Ovary (tissue), 9 donors: ENCODE measurements around the gene MDN1. TPM values are rescaled to one million over a fixed set of nuclear protein-coding genes. Genes with fewer than 3 reads are reported as not detected.

ENCODE experiments used
- DNase-seq, 5 donors: peaks; one replicate each; pipeline ENCODE4 v3.0.0-alpha.2; 2019 to 2020
- H3K27ac ChIP-seq, 2 donors: fragments of 200-600 bp; one replicate each; pipeline versions ENCODE4 v1.5.1 to v1.8.0; 2019 to 2022
- H3K27me3 ChIP-seq: fragments of 200-600 bp; one replicate; pipeline ENCODE4 v1.8.0; 2022
- H3K36me3 ChIP-seq: fragments of 200-600 bp; sonication (generic); one replicate; pipeline ENCODE4 v1.5.1; 2019
- H3K4me1 ChIP-seq: one replicate; pipeline ENCODE4 v1.8.1; 2013; ENCODE audit warnings: mild to moderate bottlenecking, moderate library complexity; ENCODE audit not compliant: insufficient read depth
- H3K4me3 ChIP-seq: fragments of 200-600 bp; sonication (generic); one replicate; pipeline ENCODE4 v1.5.1; 2017
- H3K9me3 ChIP-seq, 2 donors: fragments of 200-600 bp in 1 of 2; sonication (generic) in 1 of 2; one replicate each; pipeline versions ENCODE4 v1.5.1 to v1.8.1; 2013 to 2019; ENCODE audit warnings: mild to moderate bottlenecking in 1 of 2, moderate library complexity in 1 of 2
- CTCF ChIP-seq, 3 donors: fragments of 450-650 bp in 2 of 3; fragments of 200-600 bp in 1 of 3; IDR thresholded peaks; one replicate each; pipeline versions ENCODE4 v1.5.1 to v1.8.0; 2016 to 2022; ENCODE audit warnings: antibody characterized with exemption in 3 of 3, mild to moderate bottlenecking in 1 of 3
- EP300 ChIP-seq: sonication (generic); formaldehyde crosslinking; IDR thresholded peaks from one replicate; pipeline ENCODE4 v1.6.1; 2017; ENCODE audit warnings: antibody characterized with exemption
- POLR2A ChIP-seq: fragments of 450-650 bp; IDR thresholded peaks from one replicate; pipeline ENCODE4 v1.6.1; 2017; ENCODE audit warnings: antibody characterized with exemption, mild to moderate bottlenecking, moderate library complexity
- WGBS, 3 donors: extraction: QIAGEN DNeasy Blood & Tissue Kit in 1 of 3; methylation state at CpG; one replicate each; pipeline versions ENCODE4 v1.1.5 to v1.1.7; 2013 to 2017; 5-methylcytosine and 5-hydroxymethylcytosine counted together
- intact Hi-C, 4 donors: fragments of 100-400 bp; cut with DNase I; formaldehyde crosslinking; loops; one replicate each; pipeline versions ENCODE4 v1.11.0 to v1.15.1; 2022 to 2023
- polyA plus RNA-seq, 2 donors: library from polyadenylated mRNA; stranded (reverse); fragments of 200-250 nt in 1 of 2; fragments of 350-450 nt in 1 of 2; fragmentation: Illumina TruSeq in 1 of 2; extraction: RNeasy Lipid Tissue Mini Kit (QIAGEN cat#74804) in 1 of 2; gene quantifications; one replicate each; pipeline ENCODE4 v1.2.3, GENCODE V29; 2013 to 2014
- total RNA-seq, 7 donors: library from RNA; depleted of rRNA in 2 of 7; stranded (reverse); fragments of >200 nt in 2 of 7; fragmentation: NEBNext Ultra II Directional in 3 of 7; extraction: Animal tissue kit (Norgen Biotek cat#: 25700) in 3 of 7; gene quantifications; one replicate each; pipeline versions ENCODE4 v1.1.0 to v1.2.4, GENCODE V29; 2016 to 2023
- donor health status: DM: no; HTN: no; CAD: no; lungs with moderate emphysema.
- donor health status: DM: no; HTN: no; CAD: no.
- donor health status: Bipolar disorder and iron deficiency.
- donor health status: DM: yes; HTN: yes; CAD: no.
- donor health status: DM: no; HTN: no; CAD: no.
- donor health status: DM: yes; HTN: yes; CAD: no.

MDN1 gene
- total and polyA plus RNA-seq, 9 donors: 11.9 to 51.5 (median 32.3) TPM

- no peaks in the 10 kb centered on the region for H3K36me3 ChIP-seq
- no peak overlapping the region for H3K27ac ChIP-seq
- WGBS, 3 donors: 83 to 88% (median 86%) methylated on average over 3 of the region's 3 CpGs
- no peak overlapping the region for H3K4me3 ChIP-seq
- no peaks in the 10 kb centered on the region for H3K27me3 ChIP-seq
- H3K9me3 ChIP-seq: no peaks in the 10 kb centered on the region
- DNase-seq: no peak
- intact Hi-C loops: no loop called here
- no peaks in the 10 kb centered on the region for H3K4me1 ChIP-seq
- TF ChIP-seq POLR2A: no peak
- TF ChIP-seq EP300: no peak
- TF ChIP-seq CTCF (IDR thresholded peaks at IDR 0.05): no peak
Measured at GRCh38 chr6:89724981-89725380, 94.6 kb downstream of the MDN1 start.

- Histone ChIP-seq H3K4me3 (no peak overlapping the region), H3K27ac (no peak overlapping the region), H3K9me3 (no peaks in the 10 kb centered on the region), H3K27me3 (no peaks in the 10 kb centered on the region), H3K4me1 (no peaks in the 10 kb centered on the region), H3K36me3 (no peaks in the 10 kb centered on the region)
- DNase-seq: no peak
- TF ChIP-seq POLR2A (no peak), CTCF (IDR thresholded peaks at IDR 0.05) (no peak), EP300 (no peak)
- intact Hi-C loops: no loop called here
- WGBS, 3 donors: 94 to 100% (median 97%) methylated on average over 2 of the region's 2 CpGs
Measured at GRCh38 chr6:89723046-89723445, 96.5 kb downstream of the MDN1 start.

GRCh38 chr6:89716532-89716931, 103.1 kb downstream of the MDN1 start:
- intact Hi-C loops: no loop called here
- H3K27ac ChIP-seq: no peak overlapping the region
- no peaks in the 10 kb centered on the region for H3K27me3 ChIP-seq
- H3K9me3 ChIP-seq: no peaks in the 10 kb centered on the region
- no peak for DNase-seq
- 89 to 94% (median 94%) methylated on average over 3 of the region's 3 CpGs for WGBS, 3 donors
- no peaks in the 10 kb centered on the region for H3K36me3 ChIP-seq
- TF ChIP-seq EP300 (no peak), POLR2A (no peak), CTCF (IDR thresholded peaks at IDR 0.05) (no peak)
- H3K4me1 ChIP-seq: no peaks in the 10 kb centered on the region
- H3K4me3 ChIP-seq: no peak overlapping the region

- Histone ChIP-seq H3K36me3 (no peaks in the 10 kb centered on the region), H3K27ac (no peak overlapping the region), H3K4me3 (no peak overlapping the region), H3K9me3 (no peaks in the 10 kb centered on the region), H3K4me1 (no peaks in the 10 kb centered on the region), H3K27me3 (no peaks in the 10 kb centered on the region)
- TF ChIP-seq EP300: no peak
- TF ChIP-seq CTCF (IDR thresholded peaks at IDR 0.05): no peak
- no peak for TF ChIP-seq POLR2A
- WGBS, 3 donors: 75 to 77% (median 77%) methylated on average over 3 of the region's 3 CpGs
- intact Hi-C loops: no loop called here
- no peak for DNase-seq
Measured at GRCh38 chr6:89711801-89712200, 107.8 kb downstream of the MDN1 start.

GRCh38 chr6:89708316-89708715, 111.3 kb downstream of the MDN1 start:
- Histone ChIP-seq H3K36me3 (no peaks in the 10 kb centered on the region), H3K9me3 (no peaks in the 10 kb centered on the region), H3K27me3 (no peaks in the 10 kb centered on the region), H3K4me1 (no peaks in the 10 kb centered on the region), H3K27ac (no peak overlapping the region), H3K4me3 (no peak overlapping the region)
- intact Hi-C loops: no loop called here
- TF ChIP-seq POLR2A (no peak), CTCF (IDR thresholded peaks at IDR 0.05) (no peak)
- WGBS, 3 donors: 68 to 72% (median 70%) methylated on average over 4 of the region's 4 CpGs
- no peak for DNase-seq
